Uterus (tissue), 2 donors: ENCODE data around the gene SMG9.

Experiments used
- POLR2A ChIP-seq, 2 donors: fragments of 450-650 bp; IDR thresholded peaks; one replicate each; pipeline ENCODE4 v1.6.1; 2016; ENCODE audit warnings: antibody characterized with exemption in 2 of 2, mild to moderate bottlenecking in 1 of 2, moderate library complexity in 1 of 2
- TF ChIP-seq, protein P1 (sequence below), 4 experiments: fragments of 200-600 bp in 2 of 4; fragments of 450-650 bp in 2 of 4; sonication (generic) in 2 of 4; IDR thresholded peaks; one replicate each; pipeline ENCODE4 v1.5.1; 2016 to 2019; ENCODE audit warnings: antibody characterized with exemption in 4 of 4, mild to moderate bottlenecking in 2 of 4, moderate library complexity in 1 of 4

DNA sequence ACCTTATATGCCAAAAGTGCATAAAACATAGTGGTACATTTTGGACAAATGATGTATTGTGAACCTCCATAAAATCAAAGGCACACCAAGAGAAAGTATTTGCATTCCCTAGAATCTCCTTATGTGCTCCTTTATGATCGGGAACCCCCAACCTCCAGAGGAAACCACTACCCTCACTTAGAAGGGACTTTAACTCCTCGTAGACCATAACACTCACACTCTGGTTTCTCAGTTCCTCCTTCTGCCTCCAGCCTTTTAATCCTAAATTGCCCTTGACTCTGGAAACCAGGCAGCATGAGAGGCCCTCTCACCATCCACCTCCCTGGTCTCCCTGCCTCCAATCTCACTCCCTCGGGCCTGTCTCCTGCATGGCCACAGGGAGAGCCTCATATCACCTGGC lies 35.8 kb upstream of the SMG9 start:
- TF ChIP-seq POLR2A (IDR thresholded peaks at IDR 0.05) = no peak
- TF ChIP-seq, protein P1, sequence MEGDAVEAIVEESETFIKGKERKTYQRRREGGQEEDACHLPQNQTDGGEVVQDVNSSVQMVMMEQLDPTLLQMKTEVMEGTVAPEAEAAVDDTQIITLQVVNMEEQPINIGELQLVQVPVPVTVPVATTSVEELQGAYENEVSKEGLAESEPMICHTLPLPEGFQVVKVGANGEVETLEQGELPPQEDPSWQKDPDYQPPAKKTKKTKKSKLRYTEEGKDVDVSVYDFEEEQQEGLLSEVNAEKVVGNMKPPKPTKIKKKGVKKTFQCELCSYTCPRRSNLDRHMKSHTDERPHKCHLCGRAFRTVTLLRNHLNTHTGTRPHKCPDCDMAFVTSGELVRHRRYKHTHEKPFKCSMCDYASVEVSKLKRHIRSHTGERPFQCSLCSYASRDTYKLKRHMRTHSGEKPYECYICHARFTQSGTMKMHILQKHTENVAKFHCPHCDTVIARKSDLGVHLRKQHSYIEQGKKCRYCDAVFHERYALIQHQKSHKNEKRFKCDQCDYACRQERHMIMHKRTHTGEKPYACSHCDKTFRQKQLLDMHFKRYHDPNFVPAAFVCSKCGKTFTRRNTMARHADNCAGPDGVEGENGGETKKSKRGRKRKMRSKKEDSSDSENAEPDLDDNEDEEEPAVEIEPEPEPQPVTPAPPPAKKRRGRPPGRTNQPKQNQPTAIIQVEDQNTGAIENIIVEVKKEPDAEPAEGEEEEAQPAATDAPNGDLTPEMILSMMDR (IDR thresholded peaks at IDR 0.05) = no peak
